ENCODE measurements around the gene SLC40A1. TPM values are rescaled to one million over a fixed set of nuclear protein-coding genes. Genes with fewer than 3 reads are reported as not detected.

The SLC40A1 gene
- polyA plus RNA-seq, 1 experiment = 0.47 TPM

DNA sequence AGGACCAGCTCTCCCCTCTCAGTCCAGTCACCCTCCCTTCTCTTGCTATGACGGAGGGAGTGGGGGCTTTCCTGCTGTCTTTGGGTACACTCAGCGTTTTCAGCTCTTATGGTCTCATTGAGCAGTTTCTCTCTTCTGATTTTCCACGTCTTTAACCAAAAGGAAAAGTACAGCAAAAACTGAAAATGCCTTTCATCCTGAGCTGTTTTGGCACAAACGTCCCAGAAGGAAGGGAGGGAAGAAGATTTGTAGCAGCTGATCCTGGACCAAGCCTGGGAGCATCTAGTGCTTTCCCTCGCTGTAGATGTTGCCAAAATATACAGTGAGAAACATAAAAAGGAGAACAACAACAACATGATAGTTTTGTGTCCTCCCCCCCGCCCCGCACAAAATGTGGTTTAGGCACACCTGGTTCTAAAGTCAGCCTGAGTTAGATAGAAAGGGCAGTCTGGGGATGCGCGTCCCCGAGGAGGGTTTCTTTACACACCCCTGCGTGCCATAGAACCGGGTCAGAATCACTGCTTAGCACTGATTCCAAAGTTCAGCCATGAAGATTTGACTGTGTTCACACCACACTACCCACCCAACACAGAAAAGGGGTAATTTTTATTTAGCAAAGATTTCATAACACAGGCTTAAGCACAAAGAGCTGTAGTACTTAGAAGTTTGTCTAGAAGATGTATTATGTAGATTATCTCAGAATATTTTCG lies 53.4 kb downstream of the SLC40A1 start:
- no peaks in the 10 kb centered on the region for H3K27me3 ChIP-seq (ENCODE audit: control insufficient read depth, insufficient read depth, low read length)
- H3K36me3 ChIP-seq (ENCODE audit: control insufficient read depth, insufficient read depth, low read length) = no peaks in the 10 kb centered on the region
- H3K4me3 ChIP-seq (ENCODE audit: low read depth, low read length) = no peak overlapping the region
- no peak for DNase-seq (ENCODE audit: low read depth)
- CTCF ChIA-PET = interaction anchor here (0.7 kb wide), 1 partner anchor 864 kb away, joined by 3 read pairs; no protein-coding TSS in a partner anchor
- TF ChIP-seq, protein P1, sequence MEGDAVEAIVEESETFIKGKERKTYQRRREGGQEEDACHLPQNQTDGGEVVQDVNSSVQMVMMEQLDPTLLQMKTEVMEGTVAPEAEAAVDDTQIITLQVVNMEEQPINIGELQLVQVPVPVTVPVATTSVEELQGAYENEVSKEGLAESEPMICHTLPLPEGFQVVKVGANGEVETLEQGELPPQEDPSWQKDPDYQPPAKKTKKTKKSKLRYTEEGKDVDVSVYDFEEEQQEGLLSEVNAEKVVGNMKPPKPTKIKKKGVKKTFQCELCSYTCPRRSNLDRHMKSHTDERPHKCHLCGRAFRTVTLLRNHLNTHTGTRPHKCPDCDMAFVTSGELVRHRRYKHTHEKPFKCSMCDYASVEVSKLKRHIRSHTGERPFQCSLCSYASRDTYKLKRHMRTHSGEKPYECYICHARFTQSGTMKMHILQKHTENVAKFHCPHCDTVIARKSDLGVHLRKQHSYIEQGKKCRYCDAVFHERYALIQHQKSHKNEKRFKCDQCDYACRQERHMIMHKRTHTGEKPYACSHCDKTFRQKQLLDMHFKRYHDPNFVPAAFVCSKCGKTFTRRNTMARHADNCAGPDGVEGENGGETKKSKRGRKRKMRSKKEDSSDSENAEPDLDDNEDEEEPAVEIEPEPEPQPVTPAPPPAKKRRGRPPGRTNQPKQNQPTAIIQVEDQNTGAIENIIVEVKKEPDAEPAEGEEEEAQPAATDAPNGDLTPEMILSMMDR (IDR thresholded peaks at IDR 0.05; ENCODE audit: insufficient read depth, low read depth, low read length) = no peak
- POLR2A ChIA-PET = no interaction called here

DNA sequence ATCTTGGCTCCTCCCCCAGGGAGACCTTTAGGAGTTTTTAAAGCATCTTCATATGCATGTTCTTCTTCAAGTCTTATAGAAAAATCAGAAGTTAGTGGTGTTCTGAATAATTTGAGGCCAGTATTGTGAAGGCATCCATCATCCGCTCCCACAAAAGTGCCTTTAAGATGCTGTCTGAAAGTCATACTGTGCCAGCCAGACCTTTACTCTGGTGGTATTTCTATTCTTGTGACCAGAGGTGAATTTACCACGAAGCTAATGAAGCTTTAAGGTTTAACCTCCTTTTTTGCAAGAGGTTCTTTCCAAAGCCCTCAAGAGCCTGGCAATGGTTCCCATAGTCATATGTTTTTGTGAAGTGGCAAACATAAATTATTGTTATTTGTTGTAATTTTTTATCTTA lies 54.3 kb downstream of the SLC40A1 start:
- DNase-seq (ENCODE audit: low read depth) = no peak
- H3K4me3 ChIP-seq (ENCODE audit: low read depth, low read length) = no peak overlapping the region
- no peaks in the 10 kb centered on the region for H3K27me3 ChIP-seq (ENCODE audit: control insufficient read depth, insufficient read depth, low read length)
- POLR2A ChIA-PET = no interaction called here
- CTCF ChIA-PET = interaction anchor here (0.6 kb wide), 1 partner anchor 103 kb away, joined by 3 read pairs; no protein-coding TSS in a partner anchor
- TF ChIP-seq, protein P1 (IDR thresholded peaks at IDR 0.05; ENCODE audit: insufficient read depth, low read depth, low read length) = no peak
- no peaks in the 10 kb centered on the region for H3K36me3 ChIP-seq (ENCODE audit: control insufficient read depth, insufficient read depth, low read length)

DNA sequence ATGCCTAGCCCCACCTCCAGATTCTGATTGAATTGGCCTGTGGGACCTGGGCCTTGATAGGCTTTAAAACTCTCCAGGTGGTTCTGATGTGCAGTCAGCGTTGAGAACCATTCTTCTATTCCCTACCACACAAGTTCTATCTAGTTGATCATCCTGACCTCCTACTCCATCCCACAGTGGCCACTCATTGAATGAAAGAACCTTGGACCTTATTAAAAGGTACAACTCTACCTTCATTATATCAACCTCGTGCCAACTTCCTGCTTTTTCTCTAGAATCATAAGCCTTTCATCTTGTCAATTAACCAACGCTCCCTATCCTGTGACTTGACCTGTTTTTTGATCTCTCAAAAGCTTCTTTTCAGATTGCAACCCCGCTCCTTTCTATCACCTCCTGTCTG lies 55.8 kb downstream of the SLC40A1 start:
- ChIA-PET POLR2A (no interaction called here), CTCF (no interaction called here)
- DNase-seq (ENCODE audit: low read depth) = no peak
- Histone ChIP-seq H3K36me3 (ENCODE audit: control insufficient read depth, insufficient read depth, low read length) (no peaks in the 10 kb centered on the region), H3K27me3 (ENCODE audit: control insufficient read depth, insufficient read depth, low read length) (no peaks in the 10 kb centered on the region), H3K4me3 (ENCODE audit: low read depth, low read length) (no peak overlapping the region)
- TF ChIP-seq, protein P1 (IDR thresholded peaks at IDR 0.05; ENCODE audit: insufficient read depth, low read depth, low read length) = no peak

DNA sequence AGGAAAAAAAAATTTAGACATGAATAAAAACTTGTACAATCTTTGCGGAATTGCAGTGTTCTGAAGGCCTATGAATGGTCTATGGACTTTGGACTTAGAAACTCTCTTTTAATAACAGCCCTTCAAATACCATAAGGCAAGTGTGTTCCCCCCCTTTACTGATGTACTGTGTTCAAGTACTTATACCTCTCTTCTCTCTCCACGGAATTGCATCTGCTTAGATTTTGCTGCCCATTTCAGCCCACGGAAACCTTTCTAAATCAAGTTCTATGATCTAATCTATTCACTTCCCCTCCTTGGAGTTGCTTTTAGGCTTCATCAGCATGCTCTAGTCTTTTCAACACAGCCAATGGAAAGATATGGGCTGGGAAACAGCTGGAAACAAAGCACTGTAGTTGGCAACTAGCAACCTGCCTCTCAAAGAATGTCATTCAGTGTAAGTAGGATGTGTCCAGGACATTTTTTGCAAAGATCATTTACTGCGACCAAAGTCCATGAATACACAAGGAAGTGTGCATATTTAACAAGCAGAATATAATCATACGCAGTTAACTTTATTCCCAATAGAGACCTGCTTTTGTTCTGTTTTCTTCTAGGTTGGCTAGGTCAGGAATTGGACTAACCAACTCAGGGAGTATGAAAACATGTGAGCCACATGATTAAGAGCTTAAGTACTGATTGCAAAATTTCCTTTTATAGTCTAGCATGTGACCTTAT lies 58.0 kb downstream of the SLC40A1 start:
- Histone ChIP-seq H3K27me3 (ENCODE audit: control insufficient read depth, insufficient read depth, low read length) (peaks cover 1% of the 10 kb centered on the region; the same call in 1 of the 2 replicates), H3K36me3 (ENCODE audit: control insufficient read depth, insufficient read depth, low read length) (no peaks in the 10 kb centered on the region), H3K4me3 (ENCODE audit: low read depth, low read length) (no peak overlapping the region)
- TF ChIP-seq, protein P1 (IDR thresholded peaks at IDR 0.05; ENCODE audit: insufficient read depth, low read depth, low read length) = no peak
- CTCF ChIA-PET = no interaction called here
- DNase-seq (ENCODE audit: low read depth) = no peak
- POLR2A ChIA-PET = no interaction called here

DNA sequence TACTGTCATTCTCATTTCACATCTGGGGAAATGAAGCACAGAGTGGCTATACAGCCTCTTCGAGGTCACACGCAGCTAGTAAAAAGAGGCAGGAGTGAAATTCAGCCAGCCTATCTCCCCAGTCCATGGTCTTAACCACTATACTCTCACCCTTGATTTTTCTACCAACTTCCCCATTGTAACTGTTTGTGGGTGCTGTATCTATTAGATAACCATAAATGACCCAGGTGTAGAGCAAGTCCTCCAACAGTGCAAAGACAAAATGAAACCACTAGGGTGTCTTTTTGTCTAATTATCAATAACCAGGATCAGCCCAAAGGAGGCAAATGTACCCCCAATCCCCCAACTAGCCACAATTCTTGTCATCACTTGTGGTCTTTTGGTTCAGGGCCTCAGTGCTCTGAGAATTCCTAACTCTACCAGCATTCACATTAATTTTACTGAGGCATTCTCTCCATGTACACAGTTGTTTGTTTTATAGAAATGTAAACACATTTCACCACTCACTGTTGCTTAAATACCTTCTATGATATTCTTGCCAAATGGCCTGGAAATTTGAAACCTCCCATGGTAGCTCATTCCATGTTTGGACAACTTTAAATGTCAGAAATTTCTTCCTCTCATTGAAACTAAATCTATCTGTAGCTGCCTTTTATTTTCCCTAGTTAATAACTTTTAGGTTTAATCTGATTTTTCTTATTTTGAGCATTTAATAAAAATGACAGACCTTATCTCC lies 58.7 kb downstream of the SLC40A1 start:
- POLR2A ChIA-PET = no interaction called here

More for the DNA sequence above, 58.7 kb downstream of the SLC40A1 start:
- no peak for DNase-seq (ENCODE audit: low read depth)
- Histone ChIP-seq H3K27me3 (ENCODE audit: control insufficient read depth, insufficient read depth, low read length) (peaks cover 1% of the 10 kb centered on the region; the same call in 1 of the 2 replicates), H3K36me3 (ENCODE audit: control insufficient read depth, insufficient read depth, low read length) (no peaks in the 10 kb centered on the region), H3K4me3 (ENCODE audit: low read depth, low read length) (no peak overlapping the region)
- CTCF ChIA-PET = no interaction called here
- TF ChIP-seq, protein P1 (IDR thresholded peaks at IDR 0.05; ENCODE audit: insufficient read depth, low read depth, low read length) = no peak
